GM19372 (cell line): ENCODE results near the gene C4orf50.
"Not testable (repeated sequence)": the region's sequence is repeated elsewhere in the genome, so short reads cannot be mapped to it uniquely, and the experiment has no call there.

Experiments
- ATAC-seq: cut with Tn5 transposase; IDR thresholded peaks from one replicate; pipeline ENCODE4 v1.9.1; 2021; ENCODE audit warnings: mild to moderate bottlenecking, low read depth, moderate library complexity; ENCODE audit not compliant: unreplicated experiment

C4orf50 gene

GRCh38 chr4:5995901-5996623 is 22.2 kb downstream of the C4orf50 start:
- no peak for ATAC-seq

GRCh38 chr4:5993876-5994811 is 24.1 kb downstream of the C4orf50 start:
- no peak for ATAC-seq

- ATAC-seq = not testable (repeated sequence)
Observed at GRCh38 chr4:5993346-5993745, 24.9 kb downstream of the C4orf50 start.

DNA sequence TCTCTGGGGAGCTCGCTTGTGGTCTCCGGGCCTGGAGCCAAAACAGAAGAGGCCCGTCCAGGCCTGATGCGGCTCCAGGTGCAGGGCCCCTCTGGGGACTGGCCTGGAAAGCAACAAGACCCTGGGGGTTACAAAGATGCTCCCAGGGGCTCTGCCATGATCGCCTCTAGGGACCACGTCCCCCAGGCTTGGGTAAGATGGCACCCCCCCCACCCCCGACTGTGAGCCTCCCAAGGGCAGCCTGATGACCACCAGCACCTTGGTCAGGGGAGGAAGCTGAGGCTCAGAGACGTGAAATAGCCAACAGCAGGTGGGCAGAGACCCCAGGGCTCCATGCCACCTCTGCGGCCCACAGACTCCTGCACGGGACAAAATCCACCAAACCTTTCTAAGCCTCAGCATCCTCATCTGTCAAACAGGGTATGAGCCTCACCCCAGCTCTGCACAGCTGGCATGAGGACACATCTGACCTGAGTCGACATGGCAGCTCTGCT is 25.4 kb downstream of the C4orf50 start:
- ATAC-seq = no peak

- ATAC-seq = no peak
Observed at GRCh38 chr4:5992171-5992827, 25.9 kb downstream of the C4orf50 start.

- ATAC-seq = no peak
Observed at GRCh38 chr4:5991405-5991804, 26.8 kb downstream of the C4orf50 start.

GRCh38 chr4:5990446-5991160 is 27.6 kb downstream of the C4orf50 start:
- no peak for ATAC-seq

DNA sequence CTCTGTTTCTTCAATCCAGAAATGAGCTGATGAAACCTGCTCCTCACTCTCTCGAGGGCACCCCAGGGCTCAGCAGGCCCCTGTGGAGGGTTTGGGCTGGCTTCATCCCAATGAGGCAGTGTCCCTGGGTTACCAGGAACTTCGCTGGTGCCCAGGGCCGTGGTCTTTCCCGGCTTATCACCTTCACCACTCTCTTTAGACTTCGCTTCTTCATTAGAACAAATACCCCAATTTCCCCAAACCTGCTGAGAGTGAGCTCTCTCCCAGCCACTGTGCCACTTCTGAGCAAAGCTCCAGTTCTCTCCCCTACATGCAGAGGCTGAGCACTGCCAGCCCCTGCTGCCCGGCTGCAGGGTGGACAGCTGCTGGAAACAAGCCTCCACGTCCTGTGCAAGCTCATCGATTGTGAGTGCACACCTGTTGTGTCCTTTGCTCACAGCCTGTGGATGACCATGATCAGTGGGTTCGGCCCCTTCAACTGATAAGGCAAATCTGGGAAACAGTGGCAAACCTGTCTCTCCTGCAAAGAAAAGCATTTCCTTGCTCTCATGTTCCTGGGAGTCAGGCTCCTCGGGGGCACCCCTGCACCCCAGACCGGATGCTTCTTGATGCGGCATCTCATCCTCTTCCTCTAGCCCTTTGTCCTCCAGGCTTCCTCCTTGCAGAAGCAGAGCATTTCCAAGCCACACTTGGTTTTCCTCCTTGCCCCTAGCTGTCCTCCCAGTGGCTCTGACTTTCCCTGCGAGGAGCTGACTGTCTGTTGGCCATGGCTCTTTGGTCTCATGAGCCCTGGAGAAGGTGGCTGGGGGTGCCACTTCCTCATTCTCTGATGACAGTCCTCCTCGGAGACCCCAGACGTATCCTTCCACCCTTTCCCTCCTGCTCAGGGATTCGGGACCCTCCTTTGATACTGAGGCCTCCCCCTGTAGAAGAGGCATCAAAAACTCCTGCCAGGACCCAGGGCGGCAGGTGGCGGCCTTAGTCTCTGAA is 28.7 kb downstream of the C4orf50 start:
- ATAC-seq = no peak

DNA sequence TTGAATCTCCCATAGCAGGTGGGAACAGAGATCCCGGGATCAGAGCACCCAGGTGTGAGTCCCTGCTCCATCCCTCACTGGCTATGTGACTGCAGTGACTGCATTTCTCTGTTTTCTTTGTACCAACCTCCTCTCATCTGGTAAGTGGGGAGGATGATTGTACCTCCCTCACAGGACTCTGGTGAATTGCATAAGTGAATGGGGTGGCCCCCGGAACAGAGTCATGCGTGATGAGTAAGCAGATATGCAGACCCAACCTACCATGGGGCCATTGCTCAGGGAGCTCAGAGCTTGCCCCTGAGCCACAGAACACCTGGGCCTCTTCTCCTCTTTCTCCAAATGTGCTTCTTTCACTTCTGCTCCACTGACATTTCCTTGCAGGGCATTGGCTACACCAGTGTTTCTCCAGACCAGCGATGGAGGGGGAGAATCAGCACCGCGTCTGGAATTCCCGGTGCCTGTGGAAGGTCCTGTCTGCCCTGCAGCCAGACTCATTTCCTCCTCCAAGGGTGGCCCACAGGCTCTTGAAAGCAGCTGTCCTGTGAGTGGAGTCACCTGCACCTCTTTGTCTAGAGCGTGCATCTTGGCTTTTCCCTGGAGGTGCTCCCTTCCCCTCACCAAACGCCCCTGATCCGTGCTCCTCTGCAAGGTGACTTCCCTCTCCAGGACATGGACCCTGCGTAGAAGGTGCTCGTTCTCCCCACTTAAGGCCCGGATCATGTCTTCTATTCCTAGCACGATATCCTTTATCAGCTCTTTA is 30.0 kb downstream of the C4orf50 start:
- no peak for ATAC-seq

- ATAC-seq = no peak
Observed at GRCh38 chr4:5984843-5985242, 33.4 kb downstream of the C4orf50 start.

DNA sequence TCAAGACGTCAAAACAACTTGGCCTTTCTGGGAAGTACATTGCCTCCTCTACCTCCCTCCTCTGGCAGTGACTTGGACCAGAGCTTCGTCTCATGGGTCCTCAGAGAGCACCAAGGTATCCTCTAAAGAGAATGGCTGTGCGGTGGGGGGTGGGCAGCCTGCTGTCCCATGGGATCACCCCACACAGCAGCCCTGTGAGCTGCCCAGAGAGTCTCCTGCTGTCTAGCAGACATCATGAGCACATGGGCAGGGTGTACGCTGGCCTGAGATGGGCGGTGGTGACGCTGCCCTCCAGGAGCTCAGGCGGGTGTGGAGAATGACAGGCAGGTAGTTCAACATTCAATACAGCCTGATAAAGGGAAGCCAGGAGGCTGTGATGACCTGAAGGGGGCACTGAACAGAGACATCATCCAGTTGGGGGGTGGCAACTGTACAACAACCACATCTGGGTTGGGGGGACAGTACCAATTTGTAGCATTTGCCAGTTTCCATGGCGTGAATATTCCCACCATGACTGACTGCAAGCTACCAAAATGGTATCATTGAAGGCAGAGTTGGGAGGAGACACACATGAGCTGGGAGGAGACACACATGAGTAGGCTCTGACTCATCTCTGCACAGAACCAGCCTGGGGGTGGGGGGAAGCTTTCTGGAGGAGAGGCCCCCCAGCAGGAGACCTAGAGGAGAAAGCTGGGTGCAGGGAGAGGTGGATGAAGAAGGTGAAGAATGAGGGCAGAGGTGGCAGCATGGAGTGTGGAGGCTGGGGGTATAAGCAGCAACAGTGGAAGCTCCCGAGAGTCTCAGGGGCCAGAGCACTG is 35.9 kb downstream of the C4orf50 start:
- no peak for ATAC-seq

DNA sequence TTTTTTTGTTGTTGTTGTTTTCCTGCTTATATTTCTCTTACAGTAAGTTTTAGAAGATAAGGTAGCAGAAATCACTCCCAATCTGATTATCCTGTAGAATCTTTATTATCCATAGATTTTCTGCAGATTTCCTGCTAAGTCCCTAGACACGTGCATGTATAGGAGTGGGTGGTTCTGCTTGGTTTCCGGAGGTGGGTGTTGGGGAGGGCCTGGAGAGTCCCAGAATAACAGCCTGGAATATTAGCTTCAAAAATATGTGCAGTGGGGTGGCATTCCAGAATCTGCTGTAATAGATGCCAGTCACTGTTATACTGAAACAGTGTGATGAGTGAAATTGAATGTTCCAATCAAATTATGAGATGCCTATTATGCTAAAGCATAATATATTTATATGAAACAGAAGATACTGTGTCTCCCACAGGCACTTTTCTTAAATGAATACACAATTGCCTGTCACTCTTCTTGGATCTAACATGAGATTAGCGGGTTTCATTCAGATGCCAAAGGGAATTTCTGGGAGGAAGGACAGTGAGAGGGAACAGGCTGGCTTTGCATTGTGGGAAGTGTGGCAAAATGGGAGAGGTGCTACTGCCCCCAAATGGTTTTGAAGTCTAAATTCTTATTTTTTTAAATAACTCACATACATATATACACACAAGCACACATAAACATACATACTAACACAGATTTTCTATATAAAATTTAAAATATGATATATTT is 37.6 kb downstream of the C4orf50 start:
- no peak for ATAC-seq

DNA sequence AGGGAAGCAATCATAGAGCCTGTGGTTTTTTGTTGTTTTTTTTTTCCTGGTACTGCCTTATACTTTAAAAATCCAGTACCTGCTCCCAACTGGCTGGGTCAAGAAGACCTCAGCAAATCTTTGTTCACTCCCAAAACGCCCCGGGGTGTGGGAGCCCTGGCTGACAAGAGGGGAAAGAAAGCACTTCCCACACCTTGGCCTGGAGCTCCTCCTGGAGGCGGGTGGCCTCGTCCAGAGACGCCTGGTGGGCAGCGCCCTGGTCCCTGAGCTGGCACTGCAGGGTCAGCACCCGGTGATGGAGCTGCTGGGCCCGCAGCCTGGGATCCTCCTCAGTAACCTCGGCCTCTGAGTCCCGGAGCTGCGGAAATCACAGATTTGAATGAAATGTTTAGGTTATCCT is 38.2 kb downstream of the C4orf50 start:
- no peak for ATAC-seq

- ATAC-seq = no peak
Observed at GRCh38 chr4:5976921-5977320, 41.3 kb downstream of the C4orf50 start.

DNA sequence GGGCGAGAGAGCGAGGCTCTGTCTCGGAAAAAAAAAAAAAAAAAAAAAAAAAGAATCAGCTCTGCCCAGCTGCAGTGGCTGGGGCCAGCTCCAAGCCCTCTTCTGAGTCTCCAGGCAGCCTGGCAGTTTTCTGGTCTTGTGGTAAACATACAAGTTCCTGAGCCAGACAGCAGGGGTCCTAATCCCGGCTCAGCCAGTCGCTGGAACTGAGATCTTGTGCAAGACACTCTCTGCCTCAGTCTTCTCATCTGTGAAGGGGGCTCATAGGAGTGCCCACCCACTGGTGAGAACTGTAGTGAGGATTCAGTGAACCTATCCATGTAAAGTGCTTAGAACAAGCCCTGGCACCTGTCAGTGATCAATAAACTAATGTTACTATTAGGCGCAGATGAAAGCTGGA is 41.8 kb downstream of the C4orf50 start:
- no peak for ATAC-seq

DNA sequence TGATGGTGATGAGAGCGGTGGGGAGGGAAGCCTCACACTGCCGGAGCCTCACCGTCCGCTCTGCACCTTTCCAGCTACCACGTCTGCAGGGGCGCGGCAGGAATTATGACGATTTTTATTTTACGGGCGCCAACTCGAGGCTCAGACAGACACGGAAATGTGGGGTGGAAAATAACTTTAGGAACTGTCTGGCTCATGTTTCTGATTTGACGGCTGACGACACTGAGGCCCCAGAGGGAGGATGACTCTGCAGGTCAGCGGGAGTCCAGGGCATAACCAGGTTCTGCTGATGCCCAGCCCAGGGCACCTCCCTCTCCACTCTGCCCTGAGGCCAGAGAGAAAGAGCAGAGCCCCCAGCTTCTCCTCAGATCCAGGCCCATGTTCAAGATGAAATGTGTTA is 43.9 kb downstream of the C4orf50 start:
- ATAC-seq = no peak
